C4-2B (cell line): ENCODE data around the gene PICALM.
"Not testable (repeated sequence)": the region's sequence is repeated elsewhere in the genome, so short reads cannot be mapped to it uniquely, and the experiment has no call there.

ENCODE experiments used
- H3K27ac ChIP-seq: fragments of 450-650 bp; 2 replicates; pipeline ENCODE4 v1.5.1; 2017
- ZFX ChIP-seq: fragments of 450-650 bp; IDR thresholded peaks from 2 replicates; pipeline ENCODE4 v1.6.1; 2017
- TF ChIP-seq, protein P1 (sequence below): fragments of 450-650 bp; conservative IDR thresholded peaks from 2 replicates; pipeline ENCODE4 v1.5.1; 2017; ENCODE audit warnings: mild to moderate bottlenecking

The PICALM gene

GRCh38 chr11:86108890-86109638, 40.2 kb upstream of the PICALM start:
- H3K27ac ChIP-seq: no peak overlapping the region
- TF ChIP-seq, protein P1, sequence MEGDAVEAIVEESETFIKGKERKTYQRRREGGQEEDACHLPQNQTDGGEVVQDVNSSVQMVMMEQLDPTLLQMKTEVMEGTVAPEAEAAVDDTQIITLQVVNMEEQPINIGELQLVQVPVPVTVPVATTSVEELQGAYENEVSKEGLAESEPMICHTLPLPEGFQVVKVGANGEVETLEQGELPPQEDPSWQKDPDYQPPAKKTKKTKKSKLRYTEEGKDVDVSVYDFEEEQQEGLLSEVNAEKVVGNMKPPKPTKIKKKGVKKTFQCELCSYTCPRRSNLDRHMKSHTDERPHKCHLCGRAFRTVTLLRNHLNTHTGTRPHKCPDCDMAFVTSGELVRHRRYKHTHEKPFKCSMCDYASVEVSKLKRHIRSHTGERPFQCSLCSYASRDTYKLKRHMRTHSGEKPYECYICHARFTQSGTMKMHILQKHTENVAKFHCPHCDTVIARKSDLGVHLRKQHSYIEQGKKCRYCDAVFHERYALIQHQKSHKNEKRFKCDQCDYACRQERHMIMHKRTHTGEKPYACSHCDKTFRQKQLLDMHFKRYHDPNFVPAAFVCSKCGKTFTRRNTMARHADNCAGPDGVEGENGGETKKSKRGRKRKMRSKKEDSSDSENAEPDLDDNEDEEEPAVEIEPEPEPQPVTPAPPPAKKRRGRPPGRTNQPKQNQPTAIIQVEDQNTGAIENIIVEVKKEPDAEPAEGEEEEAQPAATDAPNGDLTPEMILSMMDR: no peak
- no peak for TF ChIP-seq ZFX

DNA sequence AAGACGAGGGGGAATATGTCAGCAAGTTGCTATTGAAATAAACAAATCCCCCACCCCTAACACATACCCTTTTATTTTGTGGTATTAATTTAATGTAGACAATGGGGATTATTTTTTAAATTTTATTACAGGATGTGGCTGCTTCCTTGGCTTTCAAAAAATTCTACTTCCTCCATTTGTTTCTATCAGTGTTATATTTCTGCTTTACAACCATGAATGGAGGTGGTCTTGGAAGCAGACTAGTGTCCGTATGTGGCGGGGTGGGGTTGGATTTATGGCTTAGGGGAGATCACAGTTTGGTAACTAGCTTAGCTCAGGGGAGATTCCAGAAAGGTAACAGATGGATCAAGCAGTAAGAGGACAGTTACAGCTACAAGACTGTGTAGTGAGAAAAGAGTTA, 39.3 kb upstream of the PICALM start:
- H3K27ac ChIP-seq: no peak overlapping the region
- TF ChIP-seq, protein P1: no peak
- TF ChIP-seq ZFX: no peak

DNA sequence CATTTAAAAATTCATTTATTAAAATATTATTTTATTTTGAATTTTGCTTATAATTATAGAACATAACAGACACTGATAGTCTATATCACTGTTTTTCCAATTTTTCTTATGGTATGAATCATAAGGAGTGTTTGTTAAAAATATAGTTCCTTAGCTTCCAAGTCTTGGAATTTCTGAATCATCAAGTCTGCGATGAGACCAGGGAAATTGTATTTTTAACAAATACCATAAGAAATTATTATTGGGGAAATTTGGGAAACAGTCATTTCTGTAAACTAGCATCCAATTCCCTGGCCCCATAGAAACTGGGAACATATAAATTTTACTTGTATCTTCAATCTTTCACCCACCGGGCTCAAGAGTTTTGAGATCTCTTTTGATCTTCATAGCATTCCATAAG, 38.0 kb upstream of the PICALM start:
- TF ChIP-seq, protein P1: no peak
- no peak for TF ChIP-seq ZFX
- no peak overlapping the region for H3K27ac ChIP-seq

DNA sequence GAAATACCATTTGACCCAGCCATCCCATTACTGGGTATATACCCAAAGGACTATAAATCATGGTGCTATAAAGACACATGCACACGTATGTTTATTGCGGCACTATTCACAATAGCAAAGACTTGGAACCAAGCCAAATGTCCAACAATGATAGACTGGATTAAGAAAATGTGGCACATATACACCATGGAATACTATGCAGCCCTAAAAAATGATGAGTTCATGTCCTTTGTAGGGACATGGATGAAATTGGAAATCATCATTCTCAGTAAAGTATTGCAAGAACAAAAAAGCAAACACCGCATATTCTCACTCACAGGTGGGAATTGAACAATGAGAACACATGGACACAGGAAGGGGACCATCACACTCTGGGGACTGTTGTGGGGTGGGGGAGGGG, 37.1 kb upstream of the PICALM start:
- H3K27ac ChIP-seq: not testable (repeated sequence)

- H3K27ac ChIP-seq: not testable (repeated sequence)
Measured at GRCh38 chr11:86105601-86106000, 36.7 kb upstream of the PICALM start.

GRCh38 chr11:86103808-86104207, 34.9 kb upstream of the PICALM start:
- no peak for TF ChIP-seq ZFX
- TF ChIP-seq, protein P1: no peak
- H3K27ac ChIP-seq: no peak overlapping the region

- TF ChIP-seq, protein P1: no peak
- TF ChIP-seq ZFX: no peak
Measured at GRCh38 chr11:86101941-86102407, 33.1 kb upstream of the PICALM start.

DNA sequence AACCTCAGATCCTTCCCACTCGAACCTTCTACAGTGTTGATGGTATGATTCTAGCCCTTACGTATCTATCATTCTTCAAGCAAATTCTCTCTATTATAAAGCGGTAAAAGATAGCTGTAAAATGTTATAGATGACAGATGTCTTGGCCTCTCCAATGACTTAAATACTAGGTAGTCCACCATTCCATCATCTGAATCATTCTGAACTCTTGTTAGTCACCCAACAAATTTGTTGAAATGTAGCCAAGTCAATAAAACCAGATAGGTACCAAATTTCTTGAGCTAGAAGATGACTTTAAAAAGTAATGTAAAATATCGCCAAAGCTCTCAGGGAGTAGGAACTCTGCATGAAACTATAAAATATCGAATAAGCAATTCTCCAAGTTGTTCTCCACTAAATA, 32.6 kb upstream of the PICALM start:
- H3K27ac ChIP-seq: no peak overlapping the region
- no peak for TF ChIP-seq ZFX
- TF ChIP-seq, protein P1: no peak

More at GRCh38 chr11:86101941-86102407, 33.1 kb upstream of the PICALM start:
- H3K27ac ChIP-seq: no peak overlapping the region
